GM23338 (cell line): ENCODE results near the gene CRKL.

ENCODE experiments used
- CREB1 ChIP-seq: fragments of 250-450 bp; sonication (Bioruptor Pico); IDR thresholded peaks from 2 replicates; pipeline ENCODE4 v1.5.0; 2020; ENCODE audit warnings: low read depth, mild to moderate bottlenecking, moderate library complexity
- EZH2 ChIP-seq: fragments of 200-600 bp; sonication (generic); IDR thresholded peaks from one replicate; pipeline ENCODE4 v1.8.0; 2017; ENCODE audit warnings: antibody characterized with exemption, mild to moderate bottlenecking, low read depth; ENCODE audit not compliant: unreplicated experiment
- EZH2phosphoT487 ChIP-seq: fragments of 200-600 bp; sonication (generic); IDR thresholded peaks from one replicate; pipeline ENCODE4 v1.8.1; 2018; ENCODE audit warnings: antibody characterized with exemption; ENCODE audit not compliant: unreplicated experiment
- JUNB ChIP-seq: IDR thresholded peaks from one replicate; pipeline ENCODE4 v1.6.1; 2016; ENCODE audit warnings: antibody characterized with exemption; ENCODE audit not compliant: unreplicated experiment
- NANOG ChIP-seq: IDR thresholded peaks from 2 replicates; pipeline ENCODE4 v1.6.1; 2016; ENCODE audit warnings: antibody characterized with exemption, borderline replicate concordance
- POLR2AphosphoS5 ChIP-seq: IDR thresholded peaks from 2 replicates; pipeline ENCODE4 v1.6.1; 2016; ENCODE audit warnings: antibody characterized with exemption, low read depth
- STAT1 ChIP-seq: IDR thresholded peaks from one replicate; pipeline ENCODE4 v1.6.1; 2016; ENCODE audit warnings: antibody characterized with exemption; ENCODE audit not compliant: unreplicated experiment
- ZNF331 ChIP-seq: fragments of 250-450 bp; sonication (Bioruptor Pico); IDR thresholded peaks from 2 replicates; pipeline ENCODE4 v1.5.0; 2020; ENCODE audit warnings: low read depth, mild to moderate bottlenecking, moderate library complexity
- TF ChIP-seq, protein P1 (sequence below), 2 experiments: fragments of 200-600 bp in 1 of 2; sonication (generic) in 1 of 2; conservative IDR thresholded peaks; 2 replicates each; pipeline versions ENCODE4 v1.5.1 to v1.6.1; 2016 to 2017; ENCODE audit warnings: antibody characterized with exemption in 2 of 2, low read depth in 2 of 2, mild to moderate bottlenecking in 2 of 2, moderate library complexity in 1 of 2
- TF ChIP-seq, protein P2 (sequence below): IDR thresholded peaks from one replicate; pipeline ENCODE4 v1.6.1; 2018; ENCODE audit warnings: antibody characterized with exemption; ENCODE audit not compliant: unreplicated experiment
- TF ChIP-seq, protein P3 (sequence below): IDR thresholded peaks from 2 replicates; pipeline ENCODE4 v1.6.1; 2016; ENCODE audit warnings: antibody characterized with exemption

DNA sequence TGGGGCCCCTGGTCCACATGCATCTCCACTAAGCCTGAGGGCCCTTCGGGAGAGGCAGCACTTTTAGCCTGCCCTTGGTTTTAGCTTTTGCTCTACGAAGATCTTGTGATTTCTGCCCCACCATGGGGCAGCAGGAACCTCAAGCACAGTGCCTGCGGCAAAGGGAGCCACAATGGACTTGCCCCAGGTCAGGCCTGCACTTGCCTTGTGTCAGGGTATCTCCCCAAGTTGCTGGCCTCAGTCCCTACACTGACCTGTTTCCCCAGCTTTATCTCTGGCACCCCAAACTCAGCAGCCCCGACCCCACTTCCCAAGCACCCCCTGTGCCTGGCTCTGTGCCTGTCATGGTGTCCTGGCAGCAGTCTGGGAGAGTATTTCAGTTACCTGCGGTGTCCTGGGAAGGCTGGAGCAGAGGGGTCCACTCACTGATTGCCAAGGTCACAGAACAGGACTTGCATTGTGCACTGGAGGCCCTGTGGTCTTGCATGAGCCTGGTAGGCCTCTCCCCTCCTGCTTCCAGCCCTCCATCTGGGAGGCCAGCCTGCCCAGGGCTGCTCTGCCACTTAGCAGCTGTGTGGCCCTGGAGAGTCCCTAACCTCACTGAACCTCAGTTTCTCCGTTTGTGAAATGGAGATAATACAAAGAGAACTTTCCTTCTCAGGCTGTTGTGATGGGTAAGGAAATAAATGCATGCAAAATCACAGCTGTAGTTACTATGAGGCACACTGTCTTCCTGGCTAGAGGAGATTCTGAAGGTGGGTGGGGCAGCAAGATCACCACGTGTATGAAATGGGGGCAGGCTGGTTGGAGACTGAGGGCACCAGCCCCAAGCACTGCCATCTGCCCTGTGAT lies 46.2 kb downstream of the CRKL start:
- TF ChIP-seq, protein P1, sequence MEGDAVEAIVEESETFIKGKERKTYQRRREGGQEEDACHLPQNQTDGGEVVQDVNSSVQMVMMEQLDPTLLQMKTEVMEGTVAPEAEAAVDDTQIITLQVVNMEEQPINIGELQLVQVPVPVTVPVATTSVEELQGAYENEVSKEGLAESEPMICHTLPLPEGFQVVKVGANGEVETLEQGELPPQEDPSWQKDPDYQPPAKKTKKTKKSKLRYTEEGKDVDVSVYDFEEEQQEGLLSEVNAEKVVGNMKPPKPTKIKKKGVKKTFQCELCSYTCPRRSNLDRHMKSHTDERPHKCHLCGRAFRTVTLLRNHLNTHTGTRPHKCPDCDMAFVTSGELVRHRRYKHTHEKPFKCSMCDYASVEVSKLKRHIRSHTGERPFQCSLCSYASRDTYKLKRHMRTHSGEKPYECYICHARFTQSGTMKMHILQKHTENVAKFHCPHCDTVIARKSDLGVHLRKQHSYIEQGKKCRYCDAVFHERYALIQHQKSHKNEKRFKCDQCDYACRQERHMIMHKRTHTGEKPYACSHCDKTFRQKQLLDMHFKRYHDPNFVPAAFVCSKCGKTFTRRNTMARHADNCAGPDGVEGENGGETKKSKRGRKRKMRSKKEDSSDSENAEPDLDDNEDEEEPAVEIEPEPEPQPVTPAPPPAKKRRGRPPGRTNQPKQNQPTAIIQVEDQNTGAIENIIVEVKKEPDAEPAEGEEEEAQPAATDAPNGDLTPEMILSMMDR (conservative IDR thresholded peaks at IDR 0.05; ENCODE audit: low read depth in 2 of 2) = no peak
- TF ChIP-seq EZH2 (no peak), CREB1 (CRISPR knock-in tag) (no peak), POLR2AphosphoS5 (no peak), EZH2phosphoT487 (no peak), ZNF331 (CRISPR knock-in tag) (no peak), JUNB (no peak), NANOG (no peak), STAT1 (no peak)
- TF ChIP-seq, protein P2, sequence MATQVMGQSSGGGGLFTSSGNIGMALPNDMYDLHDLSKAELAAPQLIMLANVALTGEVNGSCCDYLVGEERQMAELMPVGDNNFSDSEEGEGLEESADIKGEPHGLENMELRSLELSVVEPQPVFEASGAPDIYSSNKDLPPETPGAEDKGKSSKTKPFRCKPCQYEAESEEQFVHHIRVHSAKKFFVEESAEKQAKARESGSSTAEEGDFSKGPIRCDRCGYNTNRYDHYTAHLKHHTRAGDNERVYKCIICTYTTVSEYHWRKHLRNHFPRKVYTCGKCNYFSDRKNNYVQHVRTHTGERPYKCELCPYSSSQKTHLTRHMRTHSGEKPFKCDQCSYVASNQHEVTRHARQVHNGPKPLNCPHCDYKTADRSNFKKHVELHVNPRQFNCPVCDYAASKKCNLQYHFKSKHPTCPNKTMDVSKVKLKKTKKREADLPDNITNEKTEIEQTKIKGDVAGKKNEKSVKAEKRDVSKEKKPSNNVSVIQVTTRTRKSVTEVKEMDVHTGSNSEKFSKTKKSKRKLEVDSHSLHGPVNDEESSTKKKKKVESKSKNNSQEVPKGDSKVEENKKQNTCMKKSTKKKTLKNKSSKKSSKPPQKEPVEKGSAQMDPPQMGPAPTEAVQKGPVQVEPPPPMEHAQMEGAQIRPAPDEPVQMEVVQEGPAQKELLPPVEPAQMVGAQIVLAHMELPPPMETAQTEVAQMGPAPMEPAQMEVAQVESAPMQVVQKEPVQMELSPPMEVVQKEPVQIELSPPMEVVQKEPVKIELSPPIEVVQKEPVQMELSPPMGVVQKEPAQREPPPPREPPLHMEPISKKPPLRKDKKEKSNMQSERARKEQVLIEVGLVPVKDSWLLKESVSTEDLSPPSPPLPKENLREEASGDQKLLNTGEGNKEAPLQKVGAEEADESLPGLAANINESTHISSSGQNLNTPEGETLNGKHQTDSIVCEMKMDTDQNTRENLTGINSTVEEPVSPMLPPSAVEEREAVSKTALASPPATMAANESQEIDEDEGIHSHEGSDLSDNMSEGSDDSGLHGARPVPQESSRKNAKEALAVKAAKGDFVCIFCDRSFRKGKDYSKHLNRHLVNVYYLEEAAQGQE = no peak
- TF ChIP-seq, protein P3, sequence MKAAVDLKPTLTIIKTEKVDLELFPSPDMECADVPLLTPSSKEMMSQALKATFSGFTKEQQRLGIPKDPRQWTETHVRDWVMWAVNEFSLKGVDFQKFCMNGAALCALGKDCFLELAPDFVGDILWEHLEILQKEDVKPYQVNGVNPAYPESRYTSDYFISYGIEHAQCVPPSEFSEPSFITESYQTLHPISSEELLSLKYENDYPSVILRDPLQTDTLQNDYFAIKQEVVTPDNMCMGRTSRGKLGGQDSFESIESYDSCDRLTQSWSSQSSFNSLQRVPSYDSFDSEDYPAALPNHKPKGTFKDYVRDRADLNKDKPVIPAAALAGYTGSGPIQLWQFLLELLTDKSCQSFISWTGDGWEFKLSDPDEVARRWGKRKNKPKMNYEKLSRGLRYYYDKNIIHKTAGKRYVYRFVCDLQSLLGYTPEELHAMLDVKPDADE = no peak
